Purkinje cell (primary cell): Measurements from ENCODE around the gene CDCA5. TPM values are rescaled to one million over a fixed set of nuclear protein-coding genes. Genes with fewer than 3 reads are reported as not detected.

Experiments used
- polyA plus RNA-seq: library from polyadenylated mRNA; unstranded; fragments of >200 nt; fragmentation: Nextera tagmentation; gene quantifications from 2 replicates; pipeline ENCODE4 v1.2.1, GENCODE V29; 2014

CDCA5 gene
- polyA plus RNA-seq = 0.29 and 1.8 TPM in 2 replicates

GRCh38 chr11:65083834-65084597 lies at the start of gene CDCA5, which contains the start of gene ZFPL1:
Gene CDCA5 (minus strand): TSS chr11:65084040. CDS start chr11:65083978, 62 bp downstream.
Gene ZFPL1 (plus strand): TSS chr11:65084222. CDS start chr11:65084699, 477 bp downstream.

GRCh38 chr11:65121865-65122696 lies 38.2 kb upstream of the CDCA5 start, which contains the start of the genes FAU and MRPL49:
Gene FAU (minus strand): TSS chr11:65122134. CDS start chr11:65121813, 321 bp downstream.
Gene MRPL49 (plus strand): TSS chr11:65122321. CDS start chr11:65122347, 26 bp downstream.

GRCh38 chr11:65117206-65118096 lies 33.6 kb upstream of the CDCA5 start, which contains the start of gene ZNHIT2:
Gene ZNHIT2 (minus strand): TSS chr11:65117701. CDS start chr11:65117653, 48 bp downstream.

GRCh38 chr11:65111744-65112545 lies 28.1 kb upstream of the CDCA5 start, which contains the start of gene TM7SF2:
Gene TM7SF2 (plus strand): TSS chr11:65111872. CDS start chr11:65112016, 144 bp downstream.

GRCh38 chr11:65095974-65096806 lies 12.3 kb upstream of the CDCA5 start, which contains the start of gene VPS51:
Gene VPS51 (plus strand): TSS chr11:65096214. CDS start chr11:65096251, 37 bp downstream.

GRCh38 chr11:65058419-65059054 lies 25.3 kb downstream of the CDCA5 start, which contains the start of gene NAALADL1:
Gene NAALADL1 (minus strand): TSS chr11:65058553. CDS start chr11:65058521, 32 bp downstream.

GRCh38 chr11:65040847-65041622 lies 42.8 kb downstream of the CDCA5 start, which contains the start of gene SAC3D1:
Gene SAC3D1 (plus strand): TSS chr11:65041210. CDS start chr11:65041293, 83 bp downstream.

Other genes starting within 250 kb of the CDCA5 start
- not detected in 2 replicates for gene CDC42BPG, start 239.4 kb downstream of the CDCA5 start, polyA plus RNA-seq
- 2.5 and 3.5 TPM in 2 replicates for gene EHD1, start 205.4 kb downstream of the CDCA5 start, polyA plus RNA-seq
- gene ATG2A, start 166.8 kb downstream of the CDCA5 start, polyA plus RNA-seq = 0.70 and 0.73 TPM in 2 replicates
- gene PPP2R5B, start 159.4 kb downstream of the CDCA5 start, polyA plus RNA-seq = 1.5 and 3.1 TPM in 2 replicates
- gene GPHA2, start 148.1 kb downstream of the CDCA5 start, polyA plus RNA-seq = not detected in 2 replicates
- 3.6 and 3.8 TPM in 2 replicates for gene MAJIN, start 111.9 kb downstream of the CDCA5 start, polyA plus RNA-seq
- gene BATF2, start 87.1 kb downstream of the CDCA5 start, polyA plus RNA-seq = not detected in 2 replicates
- gene ARL2, start 69.9 kb downstream of the CDCA5 start, polyA plus RNA-seq = 42.7 and 68.3 TPM in 2 replicates
- 4.7 and 7.0 TPM in 2 replicates for gene SNX15, start 56.6 kb downstream of the CDCA5 start, polyA plus RNA-seq
- 1.3 and 3.6 TPM in 2 replicates for gene SAC3D1, start 42.8 kb downstream of the CDCA5 start, polyA plus RNA-seq
- not detected in 2 replicates for gene NAALADL1, start 25.5 kb downstream of the CDCA5 start, polyA plus RNA-seq
- gene ZFPL1, start 182 bp upstream of the CDCA5 start, polyA plus RNA-seq = 11.0 and 14.9 TPM in 2 replicates
- 15.7 and 25.0 TPM in 2 replicates for gene VPS51, start 12.2 kb upstream of the CDCA5 start, polyA plus RNA-seq
- gene TM7SF2, start 27.8 kb upstream of the CDCA5 start, polyA plus RNA-seq = 17.1 and 28.2 TPM in 2 replicates
- 0.19 and 1.9 TPM in 2 replicates for gene ZNHIT2, start 33.7 kb upstream of the CDCA5 start, polyA plus RNA-seq
- 384 and 510 TPM in 2 replicates for gene FAU, start 38.1 kb upstream of the CDCA5 start, polyA plus RNA-seq
- 8.6 and 13.7 TPM in 2 replicates for gene MRPL49, start 38.3 kb upstream of the CDCA5 start, polyA plus RNA-seq
- 24.2 and 35.0 TPM in 2 replicates for gene SYVN1, start 50.5 kb upstream of the CDCA5 start, polyA plus RNA-seq
- gene SPDYC, start 86.2 kb upstream of the CDCA5 start, polyA plus RNA-seq = not detected in 2 replicates
- gene CAPN1, start 97.9 kb upstream of the CDCA5 start, polyA plus RNA-seq = 4.1 and 6.8 TPM in 2 replicates
- gene POLA2, start 177.9 kb upstream of the CDCA5 start, polyA plus RNA-seq = 1.6 and 4.8 TPM in 2 replicates
- gene CDC42EP2, start 230.8 kb upstream of the CDCA5 start, polyA plus RNA-seq = 2.8 and 4.2 TPM in 2 replicates
- 19.0 and 20.5 TPM in 2 replicates for gene DPF2, start 249.8 kb upstream of the CDCA5 start, polyA plus RNA-seq